H1 (cell line): ENCODE results near the gene PCID2. TPM values are rescaled to one million over a fixed set of nuclear protein-coding genes. Genes with fewer than 3 reads are reported as not detected.

ENCODE experiments used
- BRCA1 ChIP-seq: IDR thresholded peaks from 2 replicates; pipeline ENCODE4 v1.6.1; 2012; ENCODE audit warnings: low read depth, low read length, improper control_type of control experiment
- CBX8 ChIP-seq: fragments of 300-800, 300-1000 bp; sonication (generic); IDR thresholded peaks from 2 replicates; pipeline ENCODE4 v1.7.1; 2016; ENCODE audit warnings: low read depth, low read length, borderline replicate concordance
- CHD1 ChIP-seq: IDR thresholded peaks from 2 replicates; pipeline ENCODE4 v1.6.1; 2012; ENCODE audit warnings: low read depth, low read length, improper control_type of control experiment
- KDM1A ChIP-seq: fragments of 200-600, 300-600 bp; sonication (generic); IDR thresholded peaks from 2 replicates; pipeline ENCODE4 v1.7.1; 2016; ENCODE audit warnings: mild to moderate bottlenecking, low read length, borderline replicate concordance
- POLR2A ChIP-seq, 2 experiments: IDR thresholded peaks; 1 replicate in 1 of 2; 2 replicates in 1 of 2; pipeline ENCODE4 v1.6.1; 2011; ENCODE audit warnings: low read depth in 2 of 2, low read length in 2 of 2, mild to moderate bottlenecking in 2 of 2; ENCODE audit errors: control extremely low read depth in 1 of 2
- POU5F1 ChIP-seq: IDR thresholded peaks from 2 replicates; pipeline ENCODE4 v1.6.1; 2011; ENCODE audit warnings: low read depth, mild to moderate bottlenecking, low read length, moderate library complexity
- SAP30 ChIP-seq: fragments of 300-600 bp; sonication (generic); IDR thresholded peaks from 2 replicates; pipeline ENCODE4 v1.7.1; 2012; ENCODE audit warnings: low read length, moderate library complexity, mild to moderate bottlenecking, inconsistent platforms; ENCODE audit not compliant: insufficient read depth, insufficient replicate concordance
- TBP ChIP-seq: IDR thresholded peaks from 2 replicates; pipeline ENCODE4 v1.6.1; 2011; ENCODE audit warnings: low read depth, low read length, improper control_type of control experiment
- polyA plus RNA-seq, 7 experiments: library from polyadenylated mRNA; depleted of rRNA in 3 of 7; stranded (reverse) in 5 of 7; unstranded in 2 of 7; fragments of >200 nt in 5 of 7; fragments of 200-250 nt in 2 of 7; gene quantifications; 1 replicate in 5 of 7; 2 replicates in 1 of 7; 4 replicates in 1 of 7; pipeline versions ENCODE4 v1.2.1 to v1.2.3, GENCODE V29; 2011 to 2013; ENCODE audit warnings: missing spikeins in 2 of 7, mixed read lengths in 2 of 7
- total RNA-seq: library from RNA; stranded (reverse); fragmentation: NEBNext Ultra II Directional; extraction: Animal tissue kit (Norgen Biotek cat#: 25700); gene quantifications from 2 replicates; pipeline ENCODE4 v1.2.1, GENCODE V29; 2021
- TF ChIP-seq, protein P1 (sequence below): fragments of 300-600 bp; sonication (generic); IDR thresholded peaks from 2 replicates; pipeline ENCODE4 v1.7.1; 2012; ENCODE audit warnings: low read length, moderate library complexity, mild to moderate bottlenecking, inconsistent platforms; ENCODE audit not compliant: insufficient replicate concordance

PCID2 gene
- total and polyA plus RNA-seq, 2 of the 8 experiments (the other 6 are each of a cell fraction or from before 2014, with no cell fraction given), result 72.4 to 72.8 TPM

DNA sequence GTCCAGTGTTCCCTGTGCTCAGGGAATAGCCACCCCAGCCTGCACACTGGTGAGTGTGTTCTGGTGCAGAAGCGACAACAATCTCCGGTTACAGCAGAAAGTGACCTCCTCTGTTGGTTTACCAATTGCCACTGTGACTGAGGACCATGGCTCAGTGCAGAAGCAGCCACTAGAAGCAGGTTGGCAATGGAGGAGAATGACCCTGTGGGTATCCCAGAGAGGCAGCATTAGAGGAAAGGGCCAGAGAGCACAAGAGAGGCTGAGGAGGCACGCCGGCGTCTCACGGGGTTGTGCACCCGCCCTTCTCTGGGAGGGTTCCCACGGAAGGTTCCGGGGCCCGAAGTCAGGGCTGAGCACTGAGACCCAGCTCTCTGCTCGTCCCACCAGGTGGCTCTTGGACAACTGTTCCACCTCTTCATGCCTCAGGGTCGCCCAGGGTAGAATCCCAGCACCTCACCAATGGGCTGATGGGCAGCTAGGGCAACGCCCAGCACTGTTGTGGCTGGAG, 36.0 kb downstream of the PCID2 start (continued):
- TF ChIP-seq, protein P1, sequence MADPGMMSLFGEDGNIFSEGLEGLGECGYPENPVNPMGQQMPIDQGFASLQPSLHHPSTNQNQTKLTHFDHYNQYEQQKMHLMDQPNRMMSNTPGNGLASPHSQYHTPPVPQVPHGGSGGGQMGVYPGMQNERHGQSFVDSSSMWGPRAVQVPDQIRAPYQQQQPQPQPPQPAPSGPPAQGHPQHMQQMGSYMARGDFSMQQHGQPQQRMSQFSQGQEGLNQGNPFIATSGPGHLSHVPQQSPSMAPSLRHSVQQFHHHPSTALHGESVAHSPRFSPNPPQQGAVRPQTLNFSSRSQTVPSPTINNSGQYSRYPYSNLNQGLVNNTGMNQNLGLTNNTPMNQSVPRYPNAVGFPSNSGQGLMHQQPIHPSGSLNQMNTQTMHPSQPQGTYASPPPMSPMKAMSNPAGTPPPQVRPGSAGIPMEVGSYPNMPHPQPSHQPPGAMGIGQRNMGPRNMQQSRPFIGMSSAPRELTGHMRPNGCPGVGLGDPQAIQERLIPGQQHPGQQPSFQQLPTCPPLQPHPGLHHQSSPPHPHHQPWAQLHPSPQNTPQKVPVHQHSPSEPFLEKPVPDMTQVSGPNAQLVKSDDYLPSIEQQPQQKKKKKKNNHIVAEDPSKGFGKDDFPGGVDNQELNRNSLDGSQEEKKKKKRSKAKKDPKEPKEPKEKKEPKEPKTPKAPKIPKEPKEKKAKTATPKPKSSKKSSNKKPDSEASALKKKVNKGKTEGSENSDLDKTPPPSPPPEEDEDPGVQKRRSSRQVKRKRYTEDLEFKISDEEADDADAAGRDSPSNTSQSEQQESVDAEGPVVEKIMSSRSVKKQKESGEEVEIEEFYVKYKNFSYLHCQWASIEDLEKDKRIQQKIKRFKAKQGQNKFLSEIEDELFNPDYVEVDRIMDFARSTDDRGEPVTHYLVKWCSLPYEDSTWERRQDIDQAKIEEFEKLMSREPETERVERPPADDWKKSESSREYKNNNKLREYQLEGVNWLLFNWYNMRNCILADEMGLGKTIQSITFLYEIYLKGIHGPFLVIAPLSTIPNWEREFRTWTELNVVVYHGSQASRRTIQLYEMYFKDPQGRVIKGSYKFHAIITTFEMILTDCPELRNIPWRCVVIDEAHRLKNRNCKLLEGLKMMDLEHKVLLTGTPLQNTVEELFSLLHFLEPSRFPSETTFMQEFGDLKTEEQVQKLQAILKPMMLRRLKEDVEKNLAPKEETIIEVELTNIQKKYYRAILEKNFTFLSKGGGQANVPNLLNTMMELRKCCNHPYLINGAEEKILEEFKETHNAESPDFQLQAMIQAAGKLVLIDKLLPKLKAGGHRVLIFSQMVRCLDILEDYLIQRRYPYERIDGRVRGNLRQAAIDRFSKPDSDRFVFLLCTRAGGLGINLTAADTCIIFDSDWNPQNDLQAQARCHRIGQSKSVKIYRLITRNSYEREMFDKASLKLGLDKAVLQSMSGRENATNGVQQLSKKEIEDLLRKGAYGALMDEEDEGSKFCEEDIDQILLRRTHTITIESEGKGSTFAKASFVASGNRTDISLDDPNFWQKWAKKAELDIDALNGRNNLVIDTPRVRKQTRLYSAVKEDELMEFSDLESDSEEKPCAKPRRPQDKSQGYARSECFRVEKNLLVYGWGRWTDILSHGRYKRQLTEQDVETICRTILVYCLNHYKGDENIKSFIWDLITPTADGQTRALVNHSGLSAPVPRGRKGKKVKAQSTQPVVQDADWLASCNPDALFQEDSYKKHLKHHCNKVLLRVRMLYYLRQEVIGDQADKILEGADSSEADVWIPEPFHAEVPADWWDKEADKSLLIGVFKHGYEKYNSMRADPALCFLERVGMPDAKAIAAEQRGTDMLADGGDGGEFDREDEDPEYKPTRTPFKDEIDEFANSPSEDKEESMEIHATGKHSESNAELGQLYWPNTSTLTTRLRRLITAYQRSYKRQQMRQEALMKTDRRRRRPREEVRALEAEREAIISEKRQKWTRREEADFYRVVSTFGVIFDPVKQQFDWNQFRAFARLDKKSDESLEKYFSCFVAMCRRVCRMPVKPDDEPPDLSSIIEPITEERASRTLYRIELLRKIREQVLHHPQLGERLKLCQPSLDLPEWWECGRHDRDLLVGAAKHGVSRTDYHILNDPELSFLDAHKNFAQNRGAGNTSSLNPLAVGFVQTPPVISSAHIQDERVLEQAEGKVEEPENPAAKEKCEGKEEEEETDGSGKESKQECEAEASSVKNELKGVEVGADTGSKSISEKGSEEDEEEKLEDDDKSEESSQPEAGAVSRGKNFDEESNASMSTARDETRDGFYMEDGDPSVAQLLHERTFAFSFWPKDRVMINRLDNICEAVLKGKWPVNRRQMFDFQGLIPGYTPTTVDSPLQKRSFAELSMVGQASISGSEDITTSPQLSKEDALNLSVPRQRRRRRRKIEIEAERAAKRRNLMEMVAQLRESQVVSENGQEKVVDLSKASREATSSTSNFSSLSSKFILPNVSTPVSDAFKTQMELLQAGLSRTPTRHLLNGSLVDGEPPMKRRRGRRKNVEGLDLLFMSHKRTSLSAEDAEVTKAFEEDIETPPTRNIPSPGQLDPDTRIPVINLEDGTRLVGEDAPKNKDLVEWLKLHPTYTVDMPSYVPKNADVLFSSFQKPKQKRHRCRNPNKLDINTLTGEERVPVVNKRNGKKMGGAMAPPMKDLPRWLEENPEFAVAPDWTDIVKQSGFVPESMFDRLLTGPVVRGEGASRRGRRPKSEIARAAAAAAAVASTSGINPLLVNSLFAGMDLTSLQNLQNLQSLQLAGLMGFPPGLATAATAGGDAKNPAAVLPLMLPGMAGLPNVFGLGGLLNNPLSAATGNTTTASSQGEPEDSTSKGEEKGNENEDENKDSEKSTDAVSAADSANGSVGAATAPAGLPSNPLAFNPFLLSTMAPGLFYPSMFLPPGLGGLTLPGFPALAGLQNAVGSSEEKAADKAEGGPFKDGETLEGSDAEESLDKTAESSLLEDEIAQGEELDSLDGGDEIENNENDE, result no peak
- TF ChIP-seq SAP30 (no peak), CBX8 (no peak), BRCA1 (no peak), POU5F1 (no peak), TBP (no peak), CHD1 (no peak), POLR2A (IDR thresholded peaks at IDR 0.05; ENCODE audit: control extremely low read depth in 1 of 2, low read depth in 2 of 2, low read length in 2 of 2) (no peak), KDM1A (no peak)
